HL-60 (cell line): Measurements from ENCODE around the gene SLC2A9.

Experiments
- CTCF ChIP-seq: IDR thresholded peaks from one replicate; pipeline ENCODE4 v1.5.1; 2011; ENCODE audit warnings: low read length, control low read depth, inconsistent platforms; ENCODE audit not compliant: insufficient read depth
- GABPA ChIP-seq: IDR thresholded peaks from 2 replicates; pipeline ENCODE4 v1.6.1; 2012; ENCODE audit warnings: low read depth

- TF ChIP-seq GABPA = no peak
- no peak for TF ChIP-seq CTCF
Observed at GRCh38 chr4:10020106-10020505, 1.2 kb downstream of the SLC2A9 start.
